Testis (tissue), 2 donors: ENCODE measurements around the gene NUTF2.

Experiments
- POLR2A ChIP-seq: fragments of 450-650 bp; IDR thresholded peaks from one replicate; pipeline ENCODE4 v1.6.1; 2017; ENCODE audit warnings: antibody characterized with exemption, mild to moderate bottlenecking, moderate library complexity
- TF ChIP-seq, protein P1 (sequence below), 3 experiments: fragments of 450-650 bp in 2 of 3; fragments of 200-600 bp in 1 of 3; sonication (generic) in 1 of 3; IDR thresholded peaks; one replicate each; pipeline ENCODE4 v1.5.1; 2016 to 2019; ENCODE audit warnings: antibody characterized with exemption in 3 of 3, mild to moderate bottlenecking in 2 of 3, moderate library complexity in 1 of 3

DNA sequence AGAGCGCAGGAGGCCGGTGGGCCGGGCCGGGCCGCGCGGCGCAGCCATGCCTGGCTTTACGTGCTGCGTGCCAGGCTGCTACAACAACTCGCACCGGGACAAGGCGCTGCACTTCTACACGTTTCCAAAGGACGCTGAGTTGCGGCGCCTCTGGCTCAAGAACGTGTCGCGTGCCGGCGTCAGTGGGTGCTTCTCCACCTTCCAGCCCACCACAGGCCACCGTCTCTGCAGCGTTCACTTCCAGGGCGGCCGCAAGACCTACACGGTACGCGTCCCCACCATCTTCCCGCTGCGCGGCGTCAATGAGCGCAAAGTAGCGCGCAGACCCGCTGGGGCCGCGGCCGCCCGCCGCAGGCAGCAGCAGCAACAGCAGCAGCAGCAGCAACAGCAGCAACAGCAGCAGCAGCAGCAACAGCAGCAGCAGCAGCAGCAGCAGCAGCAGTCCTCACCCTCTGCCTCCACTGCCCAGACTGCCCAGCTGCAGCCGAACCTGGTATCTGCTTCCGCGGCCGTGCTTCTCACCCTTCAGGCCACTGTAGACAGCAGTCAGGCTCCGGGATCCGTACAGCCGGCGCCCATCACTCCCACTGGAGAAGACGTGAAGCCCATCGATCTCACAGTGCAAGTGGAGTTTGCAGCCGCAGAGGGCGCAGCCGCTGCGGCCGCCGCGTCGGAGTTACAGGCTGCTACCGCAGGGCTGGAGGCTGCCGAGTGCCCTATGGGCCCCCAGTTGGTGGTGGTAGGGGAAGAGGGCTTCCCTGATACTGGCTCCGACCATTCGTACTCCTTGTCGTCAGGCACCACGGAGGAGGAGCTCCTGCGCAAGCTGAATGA is 4.0 kb upstream of the NUTF2 start:
- TF ChIP-seq, protein P1, sequence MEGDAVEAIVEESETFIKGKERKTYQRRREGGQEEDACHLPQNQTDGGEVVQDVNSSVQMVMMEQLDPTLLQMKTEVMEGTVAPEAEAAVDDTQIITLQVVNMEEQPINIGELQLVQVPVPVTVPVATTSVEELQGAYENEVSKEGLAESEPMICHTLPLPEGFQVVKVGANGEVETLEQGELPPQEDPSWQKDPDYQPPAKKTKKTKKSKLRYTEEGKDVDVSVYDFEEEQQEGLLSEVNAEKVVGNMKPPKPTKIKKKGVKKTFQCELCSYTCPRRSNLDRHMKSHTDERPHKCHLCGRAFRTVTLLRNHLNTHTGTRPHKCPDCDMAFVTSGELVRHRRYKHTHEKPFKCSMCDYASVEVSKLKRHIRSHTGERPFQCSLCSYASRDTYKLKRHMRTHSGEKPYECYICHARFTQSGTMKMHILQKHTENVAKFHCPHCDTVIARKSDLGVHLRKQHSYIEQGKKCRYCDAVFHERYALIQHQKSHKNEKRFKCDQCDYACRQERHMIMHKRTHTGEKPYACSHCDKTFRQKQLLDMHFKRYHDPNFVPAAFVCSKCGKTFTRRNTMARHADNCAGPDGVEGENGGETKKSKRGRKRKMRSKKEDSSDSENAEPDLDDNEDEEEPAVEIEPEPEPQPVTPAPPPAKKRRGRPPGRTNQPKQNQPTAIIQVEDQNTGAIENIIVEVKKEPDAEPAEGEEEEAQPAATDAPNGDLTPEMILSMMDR (IDR thresholded peaks at IDR 0.05), result no peak
- TF ChIP-seq POLR2A, result no peak
